Cardiac fibroblast (primary cell): Measurements from ENCODE around the gene C2orf92.
"Not testable (repeated sequence)": the region's sequence is repeated elsewhere in the genome, so short reads cannot be mapped to it uniquely, and the experiment has no call there.

ENCODE experiments used
- DNase-seq, 2 donors: peaks; one replicate each; pipeline versions ENCODE4 v3.0.0 to v3.0.0-alpha.2; 2010; ENCODE audit warnings: low read depth in 2 of 2
- H3K4me3 ChIP-seq, 2 donors: replicated peaks in 1 of 2; 1 replicate in 1 of 2; 2 replicates in 1 of 2; pipeline ENCODE4 v1.5.1; 2011; ENCODE audit warnings: low read depth in 2 of 2, low read length in 2 of 2, mild to moderate bottlenecking in 2 of 2, moderate library complexity in 1 of 2
- CTCF ChIP-seq: IDR thresholded peaks from one replicate; pipeline ENCODE4 v1.5.1; 2011; ENCODE audit warnings: low read depth, mild to moderate bottlenecking, low read length, inconsistent platforms

The C2orf92 gene

DNA sequence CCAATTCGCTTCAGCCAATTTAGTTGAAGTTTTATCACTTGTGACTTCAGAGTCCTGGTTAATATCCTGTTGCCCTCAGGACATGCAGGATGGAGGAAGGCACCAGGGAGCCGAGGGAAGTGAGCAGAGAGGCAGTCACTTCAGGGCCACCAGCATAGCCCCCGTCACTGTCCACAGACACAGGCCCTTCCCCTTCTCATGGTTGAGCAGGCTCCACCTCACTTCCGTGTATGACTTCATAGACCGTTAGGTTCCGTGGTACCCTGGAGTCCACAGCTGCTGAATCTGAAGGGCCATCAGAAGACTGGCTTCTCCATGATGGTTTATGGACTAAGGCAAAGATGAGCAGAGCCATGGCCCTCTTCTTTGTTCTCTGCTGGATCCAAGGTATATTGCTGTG, at the start of gene C2orf92:
C2orf92 (plus strand) TSS at position 266 of the 400 bp plus-strand sequence; CDS start at position 342, 76 bp downstream.
- H3K4me3 ChIP-seq, result no peak within 1 kb of the TSS
- no peak for DNase-seq
- no peak for TF ChIP-seq CTCF

DNA sequence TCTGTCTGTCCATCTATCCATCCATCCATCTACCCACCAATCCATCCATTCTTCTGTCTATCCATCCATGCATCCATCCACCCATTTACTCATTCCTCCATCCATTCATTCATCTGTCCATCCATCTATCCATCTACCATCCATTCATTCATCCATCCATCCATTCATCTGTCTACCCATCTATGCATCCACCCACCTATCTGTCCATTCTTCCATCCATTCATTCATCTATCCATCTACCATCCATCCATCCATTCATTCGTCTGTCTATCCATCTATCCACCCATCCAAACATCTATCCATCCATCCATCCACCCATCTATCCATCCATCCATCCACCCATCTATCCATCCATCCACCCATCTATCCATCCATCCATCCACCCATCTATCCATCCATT, 49.0 kb upstream of the C2orf92 start:
- not testable (repeated sequence) for H3K4me3 ChIP-seq, DNase-seq

GRCh38 chr2:97622976-97623375, 46.5 kb upstream of the C2orf92 start:
- not testable (repeated sequence) for H3K4me3 ChIP-seq, DNase-seq

GRCh38 chr2:97625354-97626048, 44.0 kb upstream of the C2orf92 start:
- H3K4me3 ChIP-seq, DNase-seq: not testable (repeated sequence)

DNA sequence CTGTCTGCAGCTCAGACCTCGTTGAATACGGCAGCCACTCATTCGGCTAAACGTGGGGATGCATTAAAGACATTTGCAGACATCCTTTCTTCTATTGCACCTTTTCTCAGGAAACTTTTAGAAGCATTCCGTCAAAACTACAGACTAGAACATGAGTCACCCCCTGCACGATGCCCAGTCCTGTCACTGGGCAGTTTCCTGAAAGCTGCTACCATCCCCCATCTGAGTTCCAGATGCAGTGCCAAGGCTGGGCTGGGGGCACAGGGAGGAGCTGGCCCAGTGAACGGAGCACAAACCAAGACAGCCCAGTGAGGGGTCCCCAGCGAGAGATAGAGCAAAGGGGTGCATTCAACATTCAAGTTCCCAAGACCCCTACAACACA, 43.5 kb upstream of the C2orf92 start:
- not testable (repeated sequence) for H3K4me3 ChIP-seq, DNase-seq

DNA sequence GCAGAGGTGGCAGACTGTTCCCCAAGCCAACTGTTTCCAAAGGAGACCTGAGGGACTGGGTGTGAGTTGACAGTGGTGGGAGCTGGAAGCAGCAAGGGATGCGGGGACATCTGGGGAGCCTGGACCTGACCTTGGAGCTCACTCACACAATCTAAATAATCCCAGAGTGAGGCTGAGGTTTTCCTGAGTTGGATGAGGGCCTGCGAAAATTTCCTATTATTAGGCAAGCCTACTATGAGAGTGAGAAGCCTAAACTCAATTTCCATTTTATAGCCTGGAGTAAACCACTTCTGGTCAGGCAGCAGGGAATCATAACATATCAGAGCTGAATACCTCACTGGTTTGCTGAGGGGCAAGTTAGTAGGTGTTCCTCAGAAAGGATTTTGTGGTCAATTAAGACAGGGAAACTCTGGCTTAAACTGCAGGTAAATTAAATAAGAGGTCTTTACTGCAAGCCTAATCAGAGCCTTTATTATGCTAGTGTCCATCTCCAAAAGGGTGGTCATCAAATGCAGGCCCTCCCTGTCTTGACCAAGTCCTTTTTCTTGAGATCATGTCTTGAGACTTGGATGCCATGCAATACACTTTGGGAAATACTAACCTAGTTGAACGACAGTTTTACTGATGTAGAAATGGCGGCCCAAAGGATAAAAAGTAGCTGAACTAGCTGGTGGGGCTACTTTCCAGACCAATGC, 25.3 kb upstream of the C2orf92 start:
- no peak overlapping the region for H3K4me3 ChIP-seq
- no peak for DNase-seq
- no peak for TF ChIP-seq CTCF

DNA sequence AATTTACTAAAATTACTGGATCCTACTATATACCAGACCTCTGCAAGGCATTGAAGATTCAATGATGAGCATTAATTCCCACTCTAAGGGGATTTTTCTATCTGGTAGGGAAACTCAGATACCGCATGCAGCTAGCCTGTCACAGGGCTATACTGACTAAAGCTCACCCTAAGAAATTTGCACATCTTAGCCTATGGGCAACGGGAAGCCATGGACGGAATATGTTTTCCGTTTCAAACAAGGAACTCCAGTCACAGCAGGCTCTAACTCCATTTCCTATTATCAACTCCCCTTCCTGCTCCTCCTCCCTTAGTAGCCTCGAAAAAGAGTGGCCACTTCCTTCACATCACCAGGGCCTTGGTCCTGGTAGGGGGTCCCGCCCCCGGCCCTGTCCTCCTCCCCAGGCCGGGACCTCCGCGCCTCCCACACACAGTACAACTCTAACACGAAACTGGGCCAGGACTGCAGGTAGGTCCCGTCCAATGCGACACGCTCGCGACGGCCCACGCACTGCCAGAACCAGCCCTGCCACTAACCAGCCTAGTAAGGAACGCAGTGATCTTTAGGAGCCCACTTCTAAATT, 24.3 kb upstream of the C2orf92 start:
- DNase-seq, result peak in 1 of 2 donors; percentile 20
- peak overlapping the region; percentile 77 to 99 for H3K4me3 ChIP-seq
- TF ChIP-seq CTCF, result no peak

GRCh38 chr2:97645695-97646629, 23.6 kb upstream of the C2orf92 start, which contains the start of gene COX5B:
Gene COX5B, plus strand, starts transcription at chr2:97646062. Its CDS starts 25 bp downstream, at chr2:97646087.
- peak; percentile 96 to 98 for DNase-seq
- TF ChIP-seq CTCF, result no peak
- peak within 1 kb of the TSS; percentile 77 to 99 for H3K4me3 ChIP-seq
